Erythroblast (primary cell): ENCODE results near the gene FRYL.

Experiments
- GATA1 ChIP-seq: IDR thresholded peaks from 2 replicates; pipeline ENCODE4 v1.6.1; 2011; ENCODE audit warnings: low read depth, mild to moderate bottlenecking, control low read depth, low read length, moderate library complexity
- POLR2A ChIP-seq: IDR thresholded peaks from 2 replicates; pipeline ENCODE4 v1.6.1; 2011; ENCODE audit warnings: mild to moderate bottlenecking, low read length

DNA sequence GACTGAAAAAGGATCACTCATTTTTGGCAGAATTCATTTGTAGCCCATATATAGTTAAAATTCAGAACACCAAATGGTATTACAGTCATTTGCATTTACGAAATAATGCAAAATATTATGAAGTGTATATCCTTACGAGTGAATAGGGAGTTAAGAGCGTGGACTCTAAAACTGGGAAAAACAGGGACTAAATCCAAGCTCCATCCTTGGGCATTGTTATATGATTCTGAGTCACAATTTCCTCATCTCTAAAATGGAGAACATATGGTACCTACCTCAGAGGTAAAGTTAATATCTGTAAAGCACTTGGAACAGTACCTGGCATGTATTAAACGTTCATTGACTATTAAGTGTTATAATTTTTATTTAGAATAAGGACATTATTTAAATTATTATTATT, 183.7 kb downstream of the FRYL start:
- TF ChIP-seq POLR2A, result no peak
- TF ChIP-seq GATA1, result no peak
